ENCODE measurements around the gene UBE2G1.
"Not testable (repeated sequence)": the region's sequence is repeated elsewhere in the genome, so short reads cannot be mapped to it uniquely, and the experiment has no call there.

DNA sequence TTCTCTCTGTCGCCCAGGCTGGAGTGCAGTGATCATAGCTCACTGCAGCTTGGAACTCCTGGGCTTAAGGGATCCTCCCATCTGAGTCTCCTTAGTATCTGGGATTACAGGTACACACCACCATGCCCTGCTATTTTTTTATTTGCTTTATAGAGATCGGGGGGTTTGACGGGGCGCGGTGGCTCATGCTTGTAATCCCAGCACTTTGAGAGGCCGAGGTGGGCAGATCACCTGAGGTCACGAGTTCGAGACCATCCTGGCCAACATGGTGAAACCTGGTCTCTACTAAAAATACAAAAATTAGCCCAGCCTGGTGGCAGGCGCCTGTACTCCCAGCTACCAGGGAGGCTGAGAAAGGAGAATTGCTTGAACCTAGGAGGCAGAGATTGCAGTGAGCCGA, 702 bp upstream of the UBE2G1 start:
- TF ChIP-seq, protein P1, sequence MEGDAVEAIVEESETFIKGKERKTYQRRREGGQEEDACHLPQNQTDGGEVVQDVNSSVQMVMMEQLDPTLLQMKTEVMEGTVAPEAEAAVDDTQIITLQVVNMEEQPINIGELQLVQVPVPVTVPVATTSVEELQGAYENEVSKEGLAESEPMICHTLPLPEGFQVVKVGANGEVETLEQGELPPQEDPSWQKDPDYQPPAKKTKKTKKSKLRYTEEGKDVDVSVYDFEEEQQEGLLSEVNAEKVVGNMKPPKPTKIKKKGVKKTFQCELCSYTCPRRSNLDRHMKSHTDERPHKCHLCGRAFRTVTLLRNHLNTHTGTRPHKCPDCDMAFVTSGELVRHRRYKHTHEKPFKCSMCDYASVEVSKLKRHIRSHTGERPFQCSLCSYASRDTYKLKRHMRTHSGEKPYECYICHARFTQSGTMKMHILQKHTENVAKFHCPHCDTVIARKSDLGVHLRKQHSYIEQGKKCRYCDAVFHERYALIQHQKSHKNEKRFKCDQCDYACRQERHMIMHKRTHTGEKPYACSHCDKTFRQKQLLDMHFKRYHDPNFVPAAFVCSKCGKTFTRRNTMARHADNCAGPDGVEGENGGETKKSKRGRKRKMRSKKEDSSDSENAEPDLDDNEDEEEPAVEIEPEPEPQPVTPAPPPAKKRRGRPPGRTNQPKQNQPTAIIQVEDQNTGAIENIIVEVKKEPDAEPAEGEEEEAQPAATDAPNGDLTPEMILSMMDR (IDR thresholded peaks at IDR 0.05; ENCODE audit: insufficient read depth, low read length, poor library complexity, severe bottlenecking): not testable (repeated sequence)
- TF ChIP-seq EZH2phosphoT487 (conservative IDR thresholded peaks at IDR 0.05; ENCODE audit: low read length): not testable (repeated sequence)

Data from SU-DHL-6 (cell line).